OCI-LY3 (cell line): ENCODE measurements around the gene BMP7.
"Not testable (repeated sequence)": the region's sequence is repeated elsewhere in the genome, so short reads cannot be mapped to it uniquely, and the experiment has no call there.

Experiments
- H2AFZ ChIP-seq: fragments of 200-600, 300-600 bp; shearing (Covaris generic); 2 replicates; pipeline ENCODE4 v1.6.0; 2014; ENCODE audit warnings: antibody characterized with exemption, low read depth, low read length
- H3K27ac ChIP-seq: fragments of 200-600, 300-600 bp; sonication (generic); 2 replicates; pipeline ENCODE4 v1.5.1; 2014; ENCODE audit warnings: mild to moderate bottlenecking, low read length, moderate library complexity, mixed read lengths
- H3K27me3 ChIP-seq: fragments of 200-600, 300-600 bp; sonication (generic); 2 replicates; pipeline ENCODE4 v1.6.1; 2014; ENCODE audit warnings: low read depth, low read length, mixed read lengths
- H3K36me3 ChIP-seq: fragments of 200-600, 300-600 bp; sonication (generic); replicated peaks from 2 replicates; pipeline ENCODE3; 2014; ENCODE audit warnings: low read depth, low read length, mixed read lengths
- H3K4me1 ChIP-seq: fragments of 300-600, 200-600 bp; sonication (generic); 2 replicates; pipeline ENCODE4 v1.6.1; 2014; ENCODE audit warnings: low read length, mixed read lengths
- H3K4me2 ChIP-seq: fragments of 200-600, 300-600 bp; sonication (generic); 2 replicates; pipeline ENCODE4 v1.6.1; 2014; ENCODE audit warnings: low read length, mixed read lengths
- H3K4me3 ChIP-seq: fragments of 300-600, 200-600 bp; sonication (generic); 2 replicates; pipeline ENCODE4 v1.5.1; 2014; ENCODE audit warnings: antibody characterized with exemption, mild to moderate bottlenecking, low read length, moderate library complexity
- H3K79me2 ChIP-seq: fragments of 300-600, 200-600 bp; shearing (Covaris generic); 2 replicates; pipeline ENCODE4 v1.6.1; 2014; ENCODE audit warnings: mild to moderate bottlenecking, low read length, mixed read lengths
- H3K9ac ChIP-seq: fragments of 300-600, 200-600 bp; shearing (Covaris generic); 2 replicates; pipeline ENCODE4 v1.6.0; 2014; ENCODE audit warnings: mild to moderate bottlenecking, low read length, moderate library complexity
- H3K9me3 ChIP-seq: fragments of 200-600, 300-600 bp; shearing (Covaris generic); 2 replicates; pipeline ENCODE4 v1.6.1; 2014; ENCODE audit warnings: low read length, mixed read lengths; ENCODE audit not compliant: insufficient read depth
- H4K20me1 ChIP-seq: fragments of 200-600, 300-600 bp; sonication (generic); 2 replicates; pipeline ENCODE4 v1.6.1; 2016; ENCODE audit warnings: low read length, mixed read lengths; ENCODE audit not compliant: insufficient read depth
- EZH2phosphoT487 ChIP-seq: fragments of 200-600 bp; shearing (Covaris generic); IDR thresholded peaks from 2 replicates; pipeline ENCODE4 v1.6.1; 2018; ENCODE audit warnings: antibody characterized with exemption, mixed run types, low read depth
- TF ChIP-seq, protein P1 (sequence below): fragments of 200-600, 300-600 bp; sonication (generic); IDR thresholded peaks from 2 replicates; pipeline ENCODE4 v1.5.1; 2014; ENCODE audit warnings: antibody characterized with exemption, low read length, low read depth

Gene BMP7

DNA sequence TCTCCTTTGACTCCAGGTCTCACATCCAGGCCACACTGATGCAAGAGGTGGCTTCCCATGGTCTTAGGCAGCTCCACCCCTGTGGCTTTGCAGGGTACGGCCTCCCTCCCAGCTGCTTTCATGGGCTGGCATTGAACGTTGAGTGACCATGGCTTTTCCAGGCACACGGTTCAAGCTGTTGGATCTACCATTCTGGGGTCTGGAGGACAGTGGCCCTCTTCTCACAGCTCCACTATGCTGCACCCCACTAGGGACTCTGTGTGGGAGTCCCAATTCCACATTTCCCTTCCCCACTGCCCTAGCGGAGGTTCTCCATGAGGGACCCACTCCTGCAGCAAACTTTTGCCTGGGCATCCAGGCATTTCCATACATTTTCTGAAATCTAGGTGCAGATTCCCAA, 27.1 kb downstream of the BMP7 start:
- H2AFZ ChIP-seq, H3K4me2 ChIP-seq, H3K4me3 ChIP-seq, H3K36me3 ChIP-seq, H3K27ac ChIP-seq, H4K20me1 ChIP-seq, H3K9ac ChIP-seq, H3K79me2 ChIP-seq, H3K9me3 ChIP-seq, H3K4me1 ChIP-seq: not testable (repeated sequence)
- peaks cover 33% of the 10 kb centered on the region for H3K27me3 ChIP-seq

DNA sequence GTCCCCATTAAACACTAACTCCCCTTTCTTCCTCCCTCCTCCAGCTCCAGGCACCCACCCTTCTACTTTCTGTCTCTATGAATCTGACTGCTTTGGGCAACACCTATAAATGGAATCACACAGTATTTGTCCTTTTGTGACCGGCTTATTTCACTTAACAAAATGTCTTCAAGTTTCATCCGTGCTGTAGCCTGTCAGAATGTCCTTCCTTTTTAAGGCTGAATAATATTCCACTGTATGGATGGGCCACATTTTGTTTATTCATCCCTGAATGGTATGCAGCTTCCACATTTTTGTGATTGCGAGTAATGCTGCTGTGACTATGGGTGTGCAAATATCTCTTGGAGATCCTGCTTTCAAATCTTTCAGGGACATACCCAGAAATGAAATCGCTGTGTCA, 28.4 kb downstream of the BMP7 start:
- Histone ChIP-seq H3K27ac (no peak overlapping the region), H3K4me2 (no peak overlapping the region), H3K79me2 (no peaks in the 10 kb centered on the region), H4K20me1 (no peaks in the 10 kb centered on the region), H3K4me1 (no peaks in the 10 kb centered on the region), H2AFZ (no peak overlapping the region), H3K27me3 (peaks cover 45% of the 10 kb centered on the region), H3K9me3 (no peaks in the 10 kb centered on the region), H3K36me3 (no peaks in the 10 kb centered on the region), H3K9ac (no peak overlapping the region), H3K4me3 (no peak overlapping the region)
- TF ChIP-seq EZH2phosphoT487 = no peak
- TF ChIP-seq, protein P1, sequence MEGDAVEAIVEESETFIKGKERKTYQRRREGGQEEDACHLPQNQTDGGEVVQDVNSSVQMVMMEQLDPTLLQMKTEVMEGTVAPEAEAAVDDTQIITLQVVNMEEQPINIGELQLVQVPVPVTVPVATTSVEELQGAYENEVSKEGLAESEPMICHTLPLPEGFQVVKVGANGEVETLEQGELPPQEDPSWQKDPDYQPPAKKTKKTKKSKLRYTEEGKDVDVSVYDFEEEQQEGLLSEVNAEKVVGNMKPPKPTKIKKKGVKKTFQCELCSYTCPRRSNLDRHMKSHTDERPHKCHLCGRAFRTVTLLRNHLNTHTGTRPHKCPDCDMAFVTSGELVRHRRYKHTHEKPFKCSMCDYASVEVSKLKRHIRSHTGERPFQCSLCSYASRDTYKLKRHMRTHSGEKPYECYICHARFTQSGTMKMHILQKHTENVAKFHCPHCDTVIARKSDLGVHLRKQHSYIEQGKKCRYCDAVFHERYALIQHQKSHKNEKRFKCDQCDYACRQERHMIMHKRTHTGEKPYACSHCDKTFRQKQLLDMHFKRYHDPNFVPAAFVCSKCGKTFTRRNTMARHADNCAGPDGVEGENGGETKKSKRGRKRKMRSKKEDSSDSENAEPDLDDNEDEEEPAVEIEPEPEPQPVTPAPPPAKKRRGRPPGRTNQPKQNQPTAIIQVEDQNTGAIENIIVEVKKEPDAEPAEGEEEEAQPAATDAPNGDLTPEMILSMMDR = no peak

DNA sequence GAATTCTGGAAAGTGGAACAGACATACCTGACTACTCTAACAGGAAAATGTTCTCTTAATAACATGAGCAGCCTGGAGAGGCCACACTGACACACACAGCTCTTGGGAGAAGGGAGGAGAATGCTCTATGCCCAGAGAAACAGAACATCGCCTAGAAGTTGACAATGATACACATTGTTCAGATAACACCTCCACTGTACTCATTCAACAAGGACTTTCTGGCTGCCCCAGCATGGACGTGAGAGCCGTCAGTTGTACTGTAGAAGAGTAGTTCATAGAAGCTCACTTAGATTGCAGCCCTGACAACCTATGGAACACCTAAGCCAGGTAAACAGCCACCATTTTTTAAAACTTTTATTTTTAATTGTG, 28.9 kb downstream of the BMP7 start:
- TF ChIP-seq, protein P1 = no peak
- no peak for TF ChIP-seq EZH2phosphoT487
- Histone ChIP-seq H3K27ac (no peak overlapping the region), H3K4me3 (no peak overlapping the region), H3K4me1 (no peaks in the 10 kb centered on the region), H3K9me3 (no peaks in the 10 kb centered on the region), H3K79me2 (no peaks in the 10 kb centered on the region), H4K20me1 (no peaks in the 10 kb centered on the region), H3K36me3 (no peaks in the 10 kb centered on the region), H3K4me2 (no peak overlapping the region), H3K27me3 (peaks cover 50% of the 10 kb centered on the region), H2AFZ (no peak overlapping the region), H3K9ac (no peak overlapping the region)

DNA sequence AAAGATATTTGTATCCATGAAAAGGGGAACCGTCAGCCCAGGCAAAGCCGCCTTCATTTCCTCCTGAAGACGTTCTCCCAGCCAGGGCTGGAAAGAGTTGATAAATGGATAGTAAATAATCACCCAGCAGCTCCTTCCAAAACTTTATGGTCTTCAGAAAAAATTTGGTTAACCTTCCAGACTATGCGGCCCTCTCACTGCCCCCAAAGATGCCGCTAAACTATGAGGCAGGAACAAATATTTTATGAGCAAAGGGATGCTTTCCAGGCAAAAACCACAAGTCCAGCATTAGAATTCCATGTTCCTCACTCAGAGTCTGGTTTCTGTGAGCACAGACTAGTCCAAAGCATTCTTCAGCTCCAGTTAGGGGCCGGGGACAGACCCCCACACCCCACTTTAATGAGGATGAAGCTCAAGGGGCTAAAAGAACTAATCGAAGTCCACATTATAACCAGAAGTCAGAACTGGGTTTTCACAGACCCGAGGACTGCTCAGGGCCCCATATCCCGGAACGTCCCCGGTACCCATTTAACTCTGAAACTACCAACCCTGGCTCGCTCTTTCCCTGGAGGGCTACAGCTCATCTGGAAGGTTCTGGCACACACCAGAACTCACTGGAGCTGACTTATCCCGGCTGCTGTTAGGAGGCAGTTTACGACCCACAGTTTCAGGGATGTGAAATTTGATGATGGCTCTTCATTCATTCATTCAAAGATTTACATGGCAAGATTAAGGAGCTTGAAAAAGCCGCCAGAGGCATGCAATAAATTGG, 29.4 kb downstream of the BMP7 start:
- H3K27ac ChIP-seq = no peak overlapping the region
- no peak overlapping the region for H3K4me3 ChIP-seq
- H3K9me3 ChIP-seq = no peaks in the 10 kb centered on the region
- peaks cover 56% of the 10 kb centered on the region for H3K27me3 ChIP-seq
- no peak overlapping the region for H2AFZ ChIP-seq
- no peaks in the 10 kb centered on the region for H3K4me1 ChIP-seq
- no peak for TF ChIP-seq EZH2phosphoT487
- TF ChIP-seq, protein P1 = no peak
- no peak overlapping the region for H3K9ac ChIP-seq
- no peaks in the 10 kb centered on the region for H3K36me3 ChIP-seq
- H3K79me2 ChIP-seq = no peaks in the 10 kb centered on the region
- no peak overlapping the region for H3K4me2 ChIP-seq
- H4K20me1 ChIP-seq = no peaks in the 10 kb centered on the region
